GM20000 (cell line): ENCODE data around the gene PLXND1.
A peak's percentile ranks its signal among the peaks of the same experiment; 100 is the strongest.

Source experiments
- DNase-seq: peaks from one replicate; pipeline ENCODE4 v3.0.0; 2012; ENCODE audit warnings: low spot score
- TF ChIP-seq, protein P1 (sequence below): IDR thresholded peaks from 2 replicates; pipeline ENCODE4 v1.5.1; 2012; ENCODE audit warnings: mild to moderate bottlenecking, control low read depth; ENCODE audit errors: extremely low read depth, missing control alignments

PLXND1 gene, protein sequence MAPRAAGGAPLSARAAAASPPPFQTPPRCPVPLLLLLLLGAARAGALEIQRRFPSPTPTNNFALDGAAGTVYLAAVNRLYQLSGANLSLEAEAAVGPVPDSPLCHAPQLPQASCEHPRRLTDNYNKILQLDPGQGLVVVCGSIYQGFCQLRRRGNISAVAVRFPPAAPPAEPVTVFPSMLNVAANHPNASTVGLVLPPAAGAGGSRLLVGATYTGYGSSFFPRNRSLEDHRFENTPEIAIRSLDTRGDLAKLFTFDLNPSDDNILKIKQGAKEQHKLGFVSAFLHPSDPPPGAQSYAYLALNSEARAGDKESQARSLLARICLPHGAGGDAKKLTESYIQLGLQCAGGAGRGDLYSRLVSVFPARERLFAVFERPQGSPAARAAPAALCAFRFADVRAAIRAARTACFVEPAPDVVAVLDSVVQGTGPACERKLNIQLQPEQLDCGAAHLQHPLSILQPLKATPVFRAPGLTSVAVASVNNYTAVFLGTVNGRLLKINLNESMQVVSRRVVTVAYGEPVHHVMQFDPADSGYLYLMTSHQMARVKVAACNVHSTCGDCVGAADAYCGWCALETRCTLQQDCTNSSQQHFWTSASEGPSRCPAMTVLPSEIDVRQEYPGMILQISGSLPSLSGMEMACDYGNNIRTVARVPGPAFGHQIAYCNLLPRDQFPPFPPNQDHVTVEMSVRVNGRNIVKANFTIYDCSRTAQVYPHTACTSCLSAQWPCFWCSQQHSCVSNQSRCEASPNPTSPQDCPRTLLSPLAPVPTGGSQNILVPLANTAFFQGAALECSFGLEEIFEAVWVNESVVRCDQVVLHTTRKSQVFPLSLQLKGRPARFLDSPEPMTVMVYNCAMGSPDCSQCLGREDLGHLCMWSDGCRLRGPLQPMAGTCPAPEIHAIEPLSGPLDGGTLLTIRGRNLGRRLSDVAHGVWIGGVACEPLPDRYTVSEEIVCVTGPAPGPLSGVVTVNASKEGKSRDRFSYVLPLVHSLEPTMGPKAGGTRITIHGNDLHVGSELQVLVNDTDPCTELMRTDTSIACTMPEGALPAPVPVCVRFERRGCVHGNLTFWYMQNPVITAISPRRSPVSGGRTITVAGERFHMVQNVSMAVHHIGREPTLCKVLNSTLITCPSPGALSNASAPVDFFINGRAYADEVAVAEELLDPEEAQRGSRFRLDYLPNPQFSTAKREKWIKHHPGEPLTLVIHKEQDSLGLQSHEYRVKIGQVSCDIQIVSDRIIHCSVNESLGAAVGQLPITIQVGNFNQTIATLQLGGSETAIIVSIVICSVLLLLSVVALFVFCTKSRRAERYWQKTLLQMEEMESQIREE (N-terminal part only)

DNA sequence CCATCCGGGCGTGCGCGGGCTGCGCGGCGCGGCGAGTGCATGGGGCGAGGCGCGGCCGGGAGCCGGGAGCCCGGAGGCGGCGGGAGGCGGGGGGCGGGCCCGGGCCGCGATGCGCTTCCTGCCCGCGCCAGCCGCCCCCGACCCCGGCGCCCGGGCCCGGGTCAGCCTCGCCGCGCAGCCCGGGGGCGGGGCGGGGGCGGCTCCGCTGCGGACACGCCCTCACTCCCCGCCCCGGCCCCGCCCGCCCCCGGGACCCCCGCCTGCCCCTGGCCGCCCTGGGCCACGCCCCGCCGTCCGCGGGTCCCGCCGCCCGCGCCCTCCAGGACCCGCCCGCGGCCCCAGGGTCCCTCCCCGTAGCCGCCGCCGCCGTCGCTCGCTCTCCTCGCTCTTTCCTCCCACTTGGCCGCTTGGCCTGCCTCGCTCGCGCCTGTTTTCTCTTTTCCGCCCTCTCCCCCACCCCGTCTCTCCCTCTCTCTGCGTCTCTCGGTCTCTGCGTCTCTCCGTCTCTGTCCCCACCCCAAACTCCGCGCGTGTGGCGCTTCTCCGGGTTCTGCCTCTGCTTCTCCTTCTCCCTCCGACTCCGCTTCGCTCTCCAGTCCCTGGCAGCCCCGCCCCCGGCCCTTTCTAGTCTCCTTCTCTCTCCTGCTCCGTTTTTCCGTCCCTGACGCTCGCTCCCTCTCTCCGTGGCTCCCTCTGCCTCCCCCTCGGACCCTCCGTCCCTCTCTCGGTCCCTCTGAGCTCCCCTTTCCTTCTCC lies at the start of gene PLXND1:
Gene PLXND1, minus strand, starts transcription at position 41 of the 755 bp plus-strand sequence. Its CDS starts 37 bp downstream, at position 4.
- DNase-seq: peak; percentile 89

DNA sequence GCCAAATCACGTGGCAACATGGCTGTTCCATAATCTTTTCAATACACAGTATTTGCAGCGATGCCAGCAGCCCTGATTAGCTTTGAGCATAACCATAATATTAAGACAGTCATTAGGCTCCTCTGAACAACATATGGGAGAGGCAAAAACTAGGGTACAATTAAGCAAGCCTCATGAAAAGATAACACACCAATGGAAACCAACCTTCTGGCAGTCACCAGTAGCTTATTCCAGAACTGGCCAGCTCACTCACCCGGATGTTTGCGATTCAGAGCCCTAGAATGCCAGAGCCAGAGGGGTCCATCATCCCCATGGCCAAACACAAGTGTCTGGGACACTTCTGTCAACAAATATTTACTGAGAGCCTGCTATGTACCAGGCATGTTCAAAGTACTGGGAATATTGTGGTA lies 48.8 kb upstream of the PLXND1 start:
- TF ChIP-seq, protein P1, sequence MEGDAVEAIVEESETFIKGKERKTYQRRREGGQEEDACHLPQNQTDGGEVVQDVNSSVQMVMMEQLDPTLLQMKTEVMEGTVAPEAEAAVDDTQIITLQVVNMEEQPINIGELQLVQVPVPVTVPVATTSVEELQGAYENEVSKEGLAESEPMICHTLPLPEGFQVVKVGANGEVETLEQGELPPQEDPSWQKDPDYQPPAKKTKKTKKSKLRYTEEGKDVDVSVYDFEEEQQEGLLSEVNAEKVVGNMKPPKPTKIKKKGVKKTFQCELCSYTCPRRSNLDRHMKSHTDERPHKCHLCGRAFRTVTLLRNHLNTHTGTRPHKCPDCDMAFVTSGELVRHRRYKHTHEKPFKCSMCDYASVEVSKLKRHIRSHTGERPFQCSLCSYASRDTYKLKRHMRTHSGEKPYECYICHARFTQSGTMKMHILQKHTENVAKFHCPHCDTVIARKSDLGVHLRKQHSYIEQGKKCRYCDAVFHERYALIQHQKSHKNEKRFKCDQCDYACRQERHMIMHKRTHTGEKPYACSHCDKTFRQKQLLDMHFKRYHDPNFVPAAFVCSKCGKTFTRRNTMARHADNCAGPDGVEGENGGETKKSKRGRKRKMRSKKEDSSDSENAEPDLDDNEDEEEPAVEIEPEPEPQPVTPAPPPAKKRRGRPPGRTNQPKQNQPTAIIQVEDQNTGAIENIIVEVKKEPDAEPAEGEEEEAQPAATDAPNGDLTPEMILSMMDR: no peak
- DNase-seq: no peak

More for the DNA sequence above, at the start of gene PLXND1:
- TF ChIP-seq, protein P1: no peak

DNA sequence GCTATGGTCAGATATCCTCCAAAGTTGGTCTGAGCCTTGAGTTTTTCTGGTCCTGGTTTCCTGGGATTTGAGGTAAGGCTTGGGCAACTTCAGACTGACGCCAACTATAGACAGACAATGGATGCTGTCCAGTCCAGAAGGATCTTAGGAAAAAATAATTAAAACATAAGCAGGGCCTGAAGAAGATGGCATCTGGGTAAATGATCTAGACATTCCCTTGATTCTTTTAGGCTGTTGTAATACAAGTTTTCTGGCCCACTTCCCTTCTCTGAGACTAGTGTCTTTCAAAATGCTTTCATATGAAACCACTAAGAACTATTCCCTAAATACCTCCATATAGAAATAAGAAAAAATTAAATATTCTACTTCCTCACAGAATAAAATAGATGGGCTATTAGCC lies 47.7 kb upstream of the PLXND1 start:
- no peak for DNase-seq
- TF ChIP-seq, protein P1: no peak

DNA sequence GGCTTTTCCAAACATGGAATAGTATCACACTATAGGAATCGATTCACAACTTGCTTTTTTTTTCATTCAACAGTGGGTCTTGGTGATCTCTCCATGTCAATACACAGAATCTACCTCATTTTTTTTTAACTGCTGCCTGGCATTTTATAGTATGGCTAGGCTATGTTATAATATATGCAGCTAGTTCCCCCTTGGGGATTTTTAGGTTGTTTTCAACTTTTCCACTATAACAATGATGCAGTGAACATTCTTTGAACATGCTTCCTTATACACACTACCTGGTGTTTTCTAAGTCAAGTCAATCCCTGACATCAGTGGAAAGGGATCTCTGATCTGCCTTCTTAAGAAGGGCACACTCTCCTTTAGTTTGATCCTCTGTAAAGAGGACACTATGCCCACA lies 46.5 kb upstream of the PLXND1 start:
- TF ChIP-seq, protein P1: no peak
- no peak for DNase-seq

DNA sequence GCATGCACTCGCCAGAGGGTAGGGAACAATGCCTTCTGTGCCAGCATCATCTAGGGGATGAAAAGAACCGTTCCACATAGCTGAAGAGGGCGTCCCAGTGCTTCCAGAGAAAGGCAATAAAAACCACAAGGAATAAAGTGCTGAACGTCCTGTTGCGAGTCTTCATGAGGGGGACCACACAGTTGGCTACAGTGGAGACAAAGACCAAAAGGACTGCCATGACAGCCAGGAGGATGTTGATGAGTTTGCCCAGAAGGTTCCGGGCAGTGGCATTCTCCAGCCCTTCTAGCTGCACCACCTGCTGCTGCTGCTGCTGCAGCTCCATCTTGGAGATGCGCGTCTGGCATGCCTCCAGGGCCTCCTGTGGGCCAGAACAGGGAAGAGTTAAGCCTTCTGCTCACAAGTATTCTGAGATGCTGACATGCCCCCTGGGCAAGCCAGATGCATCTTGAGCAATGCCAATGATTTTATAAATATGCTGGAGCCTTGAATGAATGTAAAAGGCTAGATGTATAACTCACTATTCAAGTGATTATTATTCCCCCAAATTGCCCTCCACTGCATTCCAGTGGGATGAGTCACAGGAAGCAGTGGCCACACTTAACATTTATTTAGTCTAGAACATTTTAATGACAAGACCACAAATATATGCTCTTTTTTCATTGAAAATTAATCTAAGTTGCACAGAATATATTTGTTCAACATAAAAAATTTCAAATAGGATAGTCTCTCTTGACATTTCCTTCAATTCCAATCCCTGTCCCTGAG lies 45.1 kb upstream of the PLXND1 start:
- TF ChIP-seq, protein P1: no peak
- DNase-seq: no peak
